Hepatocyte (in vitro differentiated cells): ENCODE measurements around the gene SEC16B. TPM values are rescaled to one million over a fixed set of nuclear protein-coding genes. Genes with fewer than 3 reads are reported as not detected.

Source experiments
- DNase-seq: peaks from one replicate; pipeline ENCODE4 v3.0.0-alpha.2; 2016; ENCODE audit warnings: low spot score
- H2AFZ ChIP-seq: fragments of 200-600 bp; sonication (generic); 2 replicates; pipeline ENCODE4 v1.6.0; 2016; ENCODE audit warnings: antibody characterized with exemption, mild to moderate bottlenecking
- H3K27ac ChIP-seq: fragments of 200-600 bp; sonication (generic); 2 replicates; pipeline ENCODE4 v1.5.1; 2016; ENCODE audit warnings: mild to moderate bottlenecking
- H3K27me3 ChIP-seq: fragments of 200-600 bp; sonication (generic); 2 replicates; pipeline ENCODE4 v1.6.1; 2016
- H3K36me3 ChIP-seq: fragments of 200-600 bp; sonication (generic); replicated peaks from 2 replicates; pipeline ENCODE4 v1.5.1; 2016; ENCODE audit warnings: low read depth; ENCODE audit not compliant: insufficient read depth
- H3K4me1 ChIP-seq: fragments of 200-600 bp; sonication (generic); 2 replicates; pipeline ENCODE4 v1.5.1; 2016; ENCODE audit warnings: mild to moderate bottlenecking, moderate library complexity; ENCODE audit not compliant: insufficient read depth
- H3K4me2 ChIP-seq: fragments of 200-600 bp; sonication (generic); 2 replicates; pipeline ENCODE4 v1.6.0; 2016
- H3K4me3 ChIP-seq: fragments of 200-600 bp; sonication (generic); 2 replicates; pipeline ENCODE4 v1.5.1; 2016; ENCODE audit warnings: mild to moderate bottlenecking
- H3K79me2 ChIP-seq: fragments of 200-600 bp; sonication (generic); 2 replicates; pipeline ENCODE4 v1.6.0; 2017; ENCODE audit warnings: mild to moderate bottlenecking
- H3K9me2 ChIP-seq: fragments of 200-600 bp; sonication (generic); replicated peaks from 2 replicates; pipeline ENCODE4 v1.6.0; 2017; ENCODE audit warnings: mild to moderate bottlenecking; ENCODE audit not compliant: insufficient read depth
- H3K9me3 ChIP-seq: fragments of 200-600 bp; sonication (generic); 2 replicates; pipeline ENCODE4 v1.5.1; 2016; ENCODE audit warnings: low read depth, mild to moderate bottlenecking
- H4K20me1 ChIP-seq: fragments of 200-600 bp; sonication (generic); 2 replicates; pipeline ENCODE4 v1.6.0; 2016; ENCODE audit warnings: mild to moderate bottlenecking; ENCODE audit not compliant: insufficient read depth, poor library complexity, severe bottlenecking
- CTCF ChIP-seq: fragments of 200-600 bp; sonication (generic); IDR thresholded peaks from 2 replicates; pipeline ENCODE4 v1.5.1; 2016; ENCODE audit warnings: antibody characterized with exemption, mild to moderate bottlenecking; ENCODE audit not compliant: poor library complexity
- EZH2 ChIP-seq: fragments of 200-600 bp; sonication (generic); IDR thresholded peaks from 2 replicates; pipeline ENCODE4 v1.6.1; 2016; ENCODE audit warnings: antibody characterized with exemption, mild to moderate bottlenecking, borderline replicate concordance
- EZH2phosphoT487 ChIP-seq: fragments of 200-600 bp; sonication (generic); IDR thresholded peaks from one replicate; pipeline ENCODE4 v1.6.1; 2018; ENCODE audit warnings: antibody characterized with exemption, mild to moderate bottlenecking, low read depth, moderate library complexity; ENCODE audit not compliant: unreplicated experiment, severe bottlenecking
- WGBS: methylation state at CpG from one replicate; pipeline ENCODE4 v1.1.6; 2016; ENCODE audit warnings: low lambda C conversion rate; ENCODE audit errors: missing lambda C conversion rate; 5-methylcytosine and 5-hydroxymethylcytosine counted together
- polyA plus RNA-seq: library from polyadenylated mRNA; unstranded; fragments of >200 nt; fragmentation: Nextera tagmentation; extraction: Ambion mirVana; gene quantifications from 2 replicates; pipeline ENCODE4 v1.2.1, GENCODE V29; 2016
- total RNA-seq: library from RNA; depleted of rRNA; stranded (reverse); fragments of >200 nt; gene quantifications from 2 replicates; pipeline ENCODE4 v1.2.3, GENCODE V29; 2014

The SEC16B gene
- total and polyA plus RNA-seq, 2 experiments from 2014 or later = 8.4 to 9.1 TPM

GRCh38 chr1:177920091-177920490 is 49.8 kb downstream of the SEC16B start:
- H4K20me1 ChIP-seq = no peaks in the 10 kb centered on the region
- DNase-seq = no peak
- H3K27me3 ChIP-seq = no peaks in the 10 kb centered on the region
- 87% methylated on average over 2 of the region's 2 CpGs for WGBS
- no peak overlapping the region for H2AFZ ChIP-seq
- no peaks in the 10 kb centered on the region for H3K4me1 ChIP-seq
- no peaks in the 10 kb centered on the region for H3K36me3 ChIP-seq
- H3K27ac ChIP-seq = no peak overlapping the region
- H3K4me3 ChIP-seq = no peak overlapping the region
- TF ChIP-seq EZH2phosphoT487 = no peak
- TF ChIP-seq EZH2 = no peak
- H3K9me2 ChIP-seq = no peaks in the 10 kb centered on the region
- no peak overlapping the region for H3K4me2 ChIP-seq
- H3K79me2 ChIP-seq = no peaks in the 10 kb centered on the region
- H3K9me3 ChIP-seq = no peaks in the 10 kb centered on the region

- Histone ChIP-seq H3K36me3 (no peaks in the 10 kb centered on the region), H2AFZ (no peak overlapping the region), H3K9me3 (no peaks in the 10 kb centered on the region), H3K4me2 (no peak overlapping the region), H3K4me3 (no peak overlapping the region), H3K27ac (no peak overlapping the region), H3K9me2 (no peaks in the 10 kb centered on the region), H3K27me3 (no peaks in the 10 kb centered on the region), H3K79me2 (no peaks in the 10 kb centered on the region), H4K20me1 (no peaks in the 10 kb centered on the region), H3K4me1 (peaks cover 3% of the 10 kb centered on the region)
- WGBS = 83% methylated on average over 3 of the region's 3 CpGs
- TF ChIP-seq EZH2 (no peak), CTCF (no peak), EZH2phosphoT487 (no peak)
- no peak for DNase-seq
Measured at GRCh38 chr1:177915641-177916040, 54.2 kb downstream of the SEC16B start.

GRCh38 chr1:177914603-177915002 is 55.3 kb downstream of the SEC16B start:
- WGBS = 91% methylated on average over 7 of the region's 7 CpGs
- Histone ChIP-seq H3K4me1 (peaks cover 3% of the 10 kb centered on the region), H2AFZ (no peak overlapping the region), H3K9me2 (no peaks in the 10 kb centered on the region), H3K79me2 (no peaks in the 10 kb centered on the region), H3K9me3 (no peaks in the 10 kb centered on the region), H3K27me3 (no peaks in the 10 kb centered on the region), H3K4me2 (no peak overlapping the region), H3K27ac (no peak overlapping the region), H4K20me1 (no peaks in the 10 kb centered on the region), H3K36me3 (no peaks in the 10 kb centered on the region), H3K4me3 (no peak overlapping the region)
- no peak for DNase-seq
- TF ChIP-seq EZH2phosphoT487 = no peak

GRCh38 chr1:177913762-177914540 is 55.9 kb downstream of the SEC16B start:
- H4K20me1 ChIP-seq = no peaks in the 10 kb centered on the region
- peak; percentile 56 for DNase-seq
- H3K36me3 ChIP-seq = no peaks in the 10 kb centered on the region
- no peak overlapping the region for H3K4me3 ChIP-seq
- no peaks in the 10 kb centered on the region for H3K27me3 ChIP-seq
- no peaks in the 10 kb centered on the region for H3K9me2 ChIP-seq
- H3K4me1 ChIP-seq = peaks cover 3% of the 10 kb centered on the region
- 38% methylated on average over 4 of the region's 4 CpGs for WGBS
- no peak overlapping the region for H2AFZ ChIP-seq
- no peak overlapping the region for H3K27ac ChIP-seq
- no peak overlapping the region for H3K4me2 ChIP-seq
- TF ChIP-seq EZH2 = no peak
- peak; percentile 58 for TF ChIP-seq CTCF
- H3K9me3 ChIP-seq = no peaks in the 10 kb centered on the region
- H3K79me2 ChIP-seq = no peaks in the 10 kb centered on the region
